22Rv1 (cell line): Measurements from ENCODE around the gene SND1.

Experiments
- ZFX ChIP-seq: fragments of 450-650 bp; IDR thresholded peaks from 2 replicates; pipeline ENCODE4 v1.6.1; 2017; ENCODE audit warnings: antibody characterized with exemption, borderline replicate concordance
- TF ChIP-seq, protein P1 (sequence below): fragments of 450-650 bp; IDR thresholded peaks from 2 replicates; pipeline ENCODE4 v1.5.1; 2017; ENCODE audit warnings: mild to moderate bottlenecking

GRCh38 chr7:128019288-128019687 lies 367.3 kb downstream of the SND1 start:
- TF ChIP-seq, protein P1, sequence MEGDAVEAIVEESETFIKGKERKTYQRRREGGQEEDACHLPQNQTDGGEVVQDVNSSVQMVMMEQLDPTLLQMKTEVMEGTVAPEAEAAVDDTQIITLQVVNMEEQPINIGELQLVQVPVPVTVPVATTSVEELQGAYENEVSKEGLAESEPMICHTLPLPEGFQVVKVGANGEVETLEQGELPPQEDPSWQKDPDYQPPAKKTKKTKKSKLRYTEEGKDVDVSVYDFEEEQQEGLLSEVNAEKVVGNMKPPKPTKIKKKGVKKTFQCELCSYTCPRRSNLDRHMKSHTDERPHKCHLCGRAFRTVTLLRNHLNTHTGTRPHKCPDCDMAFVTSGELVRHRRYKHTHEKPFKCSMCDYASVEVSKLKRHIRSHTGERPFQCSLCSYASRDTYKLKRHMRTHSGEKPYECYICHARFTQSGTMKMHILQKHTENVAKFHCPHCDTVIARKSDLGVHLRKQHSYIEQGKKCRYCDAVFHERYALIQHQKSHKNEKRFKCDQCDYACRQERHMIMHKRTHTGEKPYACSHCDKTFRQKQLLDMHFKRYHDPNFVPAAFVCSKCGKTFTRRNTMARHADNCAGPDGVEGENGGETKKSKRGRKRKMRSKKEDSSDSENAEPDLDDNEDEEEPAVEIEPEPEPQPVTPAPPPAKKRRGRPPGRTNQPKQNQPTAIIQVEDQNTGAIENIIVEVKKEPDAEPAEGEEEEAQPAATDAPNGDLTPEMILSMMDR: no peak
- TF ChIP-seq ZFX: no peak
